HG03196 (cell line): Measurements from ENCODE around the gene SMIM11.

Source experiments
- ATAC-seq: cut with Tn5 transposase; IDR thresholded peaks from one replicate; pipeline ENCODE4 v1.9.1; 2021; ENCODE audit not compliant: unreplicated experiment

SMIM11 gene, protein sequence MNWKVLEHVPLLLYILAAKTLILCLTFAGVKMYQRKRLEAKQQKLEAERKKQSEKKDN

DNA sequence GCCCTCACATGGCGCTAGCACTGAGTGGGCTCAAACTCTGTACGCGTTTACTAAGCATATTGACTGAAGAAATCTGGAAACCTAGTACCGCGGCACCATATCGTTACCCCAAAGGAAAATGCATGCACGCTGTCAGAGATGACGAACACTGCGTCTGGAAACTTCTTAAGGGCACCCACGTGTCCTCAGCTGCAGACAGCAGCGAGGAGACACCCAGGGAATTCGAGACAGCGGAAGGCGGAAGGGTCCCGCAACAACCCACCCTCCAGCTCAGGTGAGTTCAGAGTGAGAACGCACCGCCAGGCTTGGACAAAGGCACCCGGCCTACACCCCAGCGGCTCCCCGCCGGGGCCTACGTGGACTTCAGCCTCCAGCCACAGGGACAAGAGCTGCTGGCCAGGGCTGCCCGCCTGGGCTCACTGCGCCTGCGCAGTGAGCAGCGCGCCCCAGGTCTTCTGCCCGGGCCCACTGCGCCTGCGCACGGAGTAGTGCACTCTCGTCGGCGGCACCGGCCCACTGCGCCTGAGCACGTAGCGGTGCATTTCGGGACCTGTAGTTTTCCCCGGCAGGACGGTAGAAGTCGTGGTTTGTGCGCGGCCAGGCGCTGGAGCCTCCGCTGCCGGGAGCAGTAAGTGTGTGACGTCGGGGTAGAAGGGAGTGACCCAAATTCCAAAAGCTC lies at the start of gene SMIM11:
Gene SMIM11, plus strand, starts transcription at position 568 of the 679 bp plus-strand sequence. CDS start 3,998 bp downstream, outside the sequence.
- peak; percentile 91 for ATAC-seq

DNA sequence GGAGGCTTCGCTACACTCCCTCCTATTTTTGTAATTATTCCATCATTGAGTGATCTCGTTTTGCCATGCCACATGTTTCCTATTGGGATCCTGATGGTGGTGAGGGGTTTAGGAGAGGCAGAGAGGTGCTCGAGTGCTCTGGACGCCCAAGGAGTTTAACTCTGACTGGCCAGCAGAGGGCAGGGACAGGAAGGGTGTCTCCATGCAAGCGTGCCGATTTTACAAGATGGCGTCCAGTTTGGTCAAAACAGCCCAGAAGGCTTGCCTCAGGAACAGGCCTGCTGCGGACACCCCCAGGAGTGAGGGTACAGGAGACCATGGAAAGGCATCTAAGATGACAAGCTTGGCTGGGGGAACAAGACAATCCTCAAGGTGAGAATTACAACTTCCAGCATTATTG lies 45.3 kb upstream of the SMIM11 start:
- no peak for ATAC-seq

DNA sequence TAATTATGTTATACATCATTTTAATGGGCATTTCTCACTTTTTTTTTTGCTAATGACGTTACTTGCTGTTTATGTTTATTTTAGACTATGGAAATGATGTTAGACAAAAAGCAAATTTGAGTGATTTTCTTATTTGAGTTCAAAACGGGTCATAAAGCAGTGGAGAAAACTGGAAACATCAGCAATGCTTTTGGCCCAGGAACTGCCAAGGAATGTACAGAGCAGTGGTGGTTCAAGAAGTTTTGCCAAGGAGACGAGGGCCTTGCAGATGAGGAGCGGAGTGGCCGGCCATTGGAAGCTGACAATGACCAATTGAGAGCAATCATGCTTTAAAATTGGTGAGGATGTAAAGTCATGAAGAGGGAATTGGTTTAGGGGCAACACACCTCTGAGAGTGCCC lies 43.6 kb upstream of the SMIM11 start:
- ATAC-seq, result no peak

DNA sequence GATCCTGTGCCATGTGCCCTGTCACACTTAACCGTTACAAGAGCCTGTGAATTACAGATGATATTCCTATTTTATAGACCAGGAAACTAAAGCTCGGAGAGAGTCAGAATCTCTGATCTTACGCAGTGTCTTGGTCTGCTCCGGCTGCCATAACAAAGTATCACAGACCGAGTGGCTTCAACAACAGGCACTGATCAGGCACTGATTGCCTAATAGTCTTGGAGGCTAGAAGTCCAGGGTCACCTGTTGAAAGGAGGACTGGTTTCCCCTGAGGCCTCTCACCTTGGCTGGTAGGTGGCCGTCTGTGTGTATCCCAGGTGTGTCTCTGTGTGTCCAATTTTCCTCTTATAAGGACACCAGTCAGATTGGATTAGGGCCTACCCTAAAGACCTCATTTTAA lies 43.0 kb upstream of the SMIM11 start:
- no peak for ATAC-seq

DNA sequence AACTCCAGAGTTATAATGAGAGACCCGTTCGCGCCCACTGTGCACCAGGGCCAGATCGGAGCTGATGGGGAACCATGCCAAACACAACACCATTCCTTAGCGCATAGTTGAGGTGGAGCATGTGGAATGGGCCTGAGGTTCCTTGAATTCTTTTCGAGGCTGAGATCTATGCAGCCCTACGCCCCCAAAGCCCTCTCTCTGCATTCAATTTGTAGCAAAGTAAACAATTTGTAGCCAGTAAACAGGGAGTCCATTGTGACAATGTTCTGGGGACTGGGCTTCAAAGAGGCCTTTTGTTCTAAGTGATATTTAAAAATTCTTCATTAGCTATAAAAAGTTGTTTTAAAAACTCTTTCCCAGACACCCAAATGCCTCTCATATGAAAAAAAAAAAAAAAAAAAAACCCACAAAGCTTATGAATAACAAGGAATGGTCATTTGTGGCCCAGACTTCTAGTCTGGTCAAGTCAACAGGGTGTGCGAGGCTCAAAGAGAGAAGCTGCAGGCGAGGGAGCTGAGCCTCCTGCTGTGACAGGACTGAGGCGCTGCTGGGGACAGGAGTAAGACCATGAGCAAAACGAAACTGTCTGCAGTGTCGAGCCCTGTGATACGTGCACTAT lies 42.1 kb upstream of the SMIM11 start:
- ATAC-seq, result no peak

DNA sequence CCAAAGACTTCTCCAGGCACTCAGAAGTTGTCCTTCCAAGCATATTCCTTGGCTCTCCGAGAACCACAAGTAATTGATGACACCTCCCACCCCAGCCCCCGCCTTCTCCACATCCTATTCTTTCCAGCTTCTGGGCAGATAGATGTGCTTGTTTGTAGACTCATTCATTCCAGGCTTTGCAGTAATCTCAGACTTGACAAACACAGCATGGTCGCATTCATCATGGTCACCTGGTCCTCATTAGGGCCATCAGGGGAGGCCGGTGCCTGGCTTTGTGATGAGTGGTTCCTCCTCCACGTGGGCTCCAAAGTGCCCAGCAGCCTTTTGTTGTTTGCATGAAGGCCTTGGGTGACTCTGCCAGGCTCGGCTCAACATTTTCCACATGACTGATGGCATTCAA lies 40.0 kb upstream of the SMIM11 start:
- ATAC-seq, result no peak

DNA sequence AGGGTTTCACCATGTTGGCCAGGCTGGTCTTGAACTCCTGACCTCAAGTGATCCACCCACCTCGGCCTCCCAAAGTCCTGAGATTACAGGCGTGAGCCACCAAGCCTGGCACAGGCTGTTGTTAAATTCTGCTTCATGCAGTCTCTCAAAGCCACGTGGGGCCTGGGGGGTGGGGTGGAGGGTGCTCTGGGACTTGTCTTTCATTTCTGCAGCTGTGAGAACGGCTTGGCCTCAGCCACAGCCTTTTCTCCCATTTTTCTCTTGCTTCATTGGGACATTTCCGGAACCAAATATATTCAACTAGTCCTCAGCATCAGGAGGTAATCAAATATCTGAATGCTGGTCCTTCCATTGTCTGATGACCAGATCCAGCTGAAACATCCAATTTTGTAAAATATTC lies 39.1 kb upstream of the SMIM11 start:
- ATAC-seq, result no peak

DNA sequence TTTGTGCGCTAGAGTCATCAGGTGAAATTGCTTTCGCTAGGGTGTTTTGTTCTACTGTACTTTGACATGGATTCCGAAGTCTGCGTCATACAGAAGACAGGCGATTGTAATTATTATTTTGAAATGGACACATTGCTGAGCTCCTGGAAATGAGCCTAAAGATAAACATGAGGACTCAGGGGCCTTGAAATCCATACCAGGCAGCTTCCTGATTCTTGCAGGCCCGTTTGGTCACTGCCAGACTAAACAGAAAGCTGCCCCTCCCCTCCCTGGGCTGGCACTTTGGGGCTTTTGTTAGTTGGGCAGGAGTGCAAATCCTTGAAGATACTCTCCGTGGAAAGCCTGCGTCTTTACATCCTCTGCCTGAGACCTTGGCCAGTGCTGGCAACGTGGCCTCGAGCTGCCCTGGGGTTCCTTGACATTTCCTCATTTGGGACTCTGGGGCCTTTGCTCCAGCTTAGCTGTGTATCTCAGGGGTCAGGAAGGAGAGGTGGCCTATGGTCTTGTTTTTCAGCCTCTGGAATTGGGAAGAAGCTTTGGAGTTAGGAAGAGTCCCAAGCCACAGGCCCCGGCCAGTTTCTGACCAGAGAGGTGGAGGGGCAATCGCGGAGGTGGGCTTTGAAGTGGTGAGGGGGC lies 38.4 kb upstream of the SMIM11 start:
- no peak for ATAC-seq

DNA sequence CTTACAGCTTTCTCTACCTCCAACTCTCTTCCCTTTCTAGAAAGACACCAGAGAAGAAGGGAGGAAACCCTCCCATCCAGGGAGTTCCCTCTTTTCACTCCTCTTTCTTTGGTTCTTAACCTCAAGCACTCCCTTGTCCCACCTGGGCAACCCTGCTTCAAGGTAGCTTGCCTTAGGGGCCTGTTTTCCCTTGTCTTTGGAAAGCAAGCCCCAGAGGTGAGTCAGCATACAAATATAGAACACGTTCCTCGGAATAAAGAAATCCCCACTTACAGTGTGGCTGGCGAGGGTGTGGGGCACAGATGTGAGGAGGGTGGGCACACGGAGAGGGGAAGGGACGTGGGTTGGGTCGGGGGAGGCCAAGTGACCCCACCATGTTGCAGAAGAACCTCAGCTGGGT lies 37.6 kb upstream of the SMIM11 start:
- no peak for ATAC-seq

DNA sequence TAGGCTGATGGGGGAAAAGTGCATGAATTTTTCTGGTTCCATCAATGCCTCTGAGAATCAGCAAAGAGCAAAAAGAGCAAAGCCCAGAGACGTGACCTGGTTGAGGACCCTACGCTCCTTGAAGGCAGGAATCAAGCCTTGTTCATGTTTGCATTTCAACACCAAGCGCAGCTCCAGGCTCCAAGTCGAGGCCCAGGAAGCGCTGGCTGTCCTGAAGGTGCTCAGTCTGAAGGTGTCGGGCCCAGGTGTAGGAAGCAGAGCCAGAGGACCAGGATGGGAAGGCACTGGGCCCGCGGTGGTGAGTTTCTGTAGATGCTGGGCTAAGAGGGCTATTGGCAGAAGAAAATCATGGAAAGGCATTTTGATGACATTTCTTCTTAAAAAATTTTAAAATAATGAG lies 37.1 kb upstream of the SMIM11 start:
- ATAC-seq, result no peak

DNA sequence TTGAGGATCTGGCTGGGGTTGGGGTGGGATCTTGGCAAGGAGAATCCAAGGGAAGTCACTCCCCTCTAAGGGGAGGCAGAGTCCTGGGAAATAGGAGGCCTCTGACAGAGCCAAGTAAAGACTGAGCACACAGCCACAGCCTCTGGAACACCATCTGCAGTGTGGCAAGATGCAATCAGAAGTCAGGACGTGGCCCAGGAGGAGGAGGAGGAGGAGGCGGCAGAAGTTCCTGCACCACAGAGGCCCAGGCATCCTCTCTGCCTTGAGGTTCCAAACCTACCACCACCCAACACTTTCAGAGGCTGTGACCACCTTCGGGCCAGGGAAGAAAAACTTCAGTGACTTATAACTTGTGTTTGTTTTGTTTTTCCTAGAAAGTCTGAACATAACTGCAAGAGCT lies 35.2 kb upstream of the SMIM11 start:
- no peak for ATAC-seq

DNA sequence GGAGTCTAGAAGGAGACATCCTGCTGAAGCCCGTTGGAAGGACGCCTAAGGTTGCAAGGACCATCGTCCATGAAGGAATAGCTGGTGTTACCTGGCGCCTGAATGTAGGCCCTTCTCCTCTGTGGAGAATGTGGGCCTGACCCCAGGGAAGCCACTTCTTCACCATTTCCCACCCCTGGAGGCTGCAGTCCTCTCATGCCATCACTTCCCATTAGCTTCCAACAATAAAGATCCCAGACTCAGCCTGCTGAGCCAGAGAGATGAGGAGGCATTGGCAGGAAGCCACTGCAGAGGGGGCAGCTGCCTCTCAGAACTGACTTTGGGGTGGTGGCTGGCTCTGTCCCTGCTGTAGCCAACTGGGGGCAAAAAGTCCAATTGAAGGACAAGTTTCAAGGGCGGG lies 32.8 kb upstream of the SMIM11 start:
- no peak for ATAC-seq

DNA sequence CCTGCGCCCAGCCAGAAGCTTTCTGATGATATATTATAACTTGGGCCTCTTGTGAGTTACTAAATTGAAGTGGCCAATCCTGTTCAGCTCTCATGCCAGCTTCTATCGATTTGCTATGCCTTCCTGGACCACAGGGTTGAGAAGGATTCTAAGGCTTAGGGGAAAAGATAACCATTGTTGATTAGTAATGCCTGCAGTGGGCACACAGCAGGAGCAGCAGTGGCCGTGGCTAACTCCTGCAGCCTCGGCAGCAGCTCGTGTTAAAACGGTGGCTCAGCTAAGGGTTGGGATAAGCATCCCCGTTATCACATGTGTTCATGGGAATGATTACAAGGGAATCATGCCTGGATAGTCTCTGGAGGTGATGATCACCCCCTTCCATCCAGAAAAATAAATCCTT lies 32.0 kb upstream of the SMIM11 start:
- no peak for ATAC-seq

DNA sequence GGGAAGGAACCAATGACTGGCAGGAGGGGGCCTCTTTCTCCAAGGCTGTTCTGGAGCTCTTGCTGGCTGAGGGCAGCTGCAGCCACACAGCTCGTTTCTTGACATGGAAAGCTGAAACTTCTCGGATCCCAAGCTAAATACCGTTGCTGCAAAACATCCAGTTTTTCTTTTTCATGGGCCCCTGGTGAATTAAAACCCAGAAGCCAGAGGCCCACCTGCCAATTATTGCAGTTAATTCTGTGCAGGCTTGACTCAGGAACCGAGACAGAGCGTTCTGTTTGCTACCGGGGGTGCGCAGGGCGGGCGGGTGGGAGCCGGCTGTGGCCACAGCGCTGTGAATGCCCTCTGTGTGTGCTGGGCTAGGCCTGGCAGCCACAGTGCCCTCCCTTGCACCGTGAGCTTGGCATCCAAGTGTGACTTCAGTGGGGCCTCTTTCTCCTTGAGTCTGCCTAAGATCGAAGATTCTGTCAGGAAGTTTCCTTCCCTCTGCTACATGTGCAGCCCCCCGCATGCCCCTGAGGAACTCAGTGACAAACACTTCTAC lies 31.4 kb upstream of the SMIM11 start:
- no peak for ATAC-seq

DNA sequence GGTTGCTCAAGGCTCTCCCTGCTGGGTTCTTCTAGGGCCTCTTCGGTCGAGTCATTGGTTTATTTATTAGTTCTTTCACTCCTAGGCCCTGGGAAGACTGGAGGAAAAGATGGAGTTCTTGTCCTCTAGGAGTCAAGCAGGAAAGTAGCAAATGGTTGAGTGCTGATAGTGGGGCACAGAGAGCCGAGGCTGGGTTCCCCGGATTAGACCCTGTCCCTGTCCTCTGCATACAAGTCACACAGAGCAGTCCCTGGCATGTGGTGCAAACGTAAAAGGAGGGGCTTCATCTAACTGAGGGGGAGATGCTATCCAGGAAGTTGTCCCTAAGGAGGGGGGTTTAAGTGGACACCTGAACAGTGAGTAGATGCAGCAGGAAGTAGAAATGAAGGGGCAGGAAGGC lies 30.7 kb upstream of the SMIM11 start:
- no peak for ATAC-seq

DNA sequence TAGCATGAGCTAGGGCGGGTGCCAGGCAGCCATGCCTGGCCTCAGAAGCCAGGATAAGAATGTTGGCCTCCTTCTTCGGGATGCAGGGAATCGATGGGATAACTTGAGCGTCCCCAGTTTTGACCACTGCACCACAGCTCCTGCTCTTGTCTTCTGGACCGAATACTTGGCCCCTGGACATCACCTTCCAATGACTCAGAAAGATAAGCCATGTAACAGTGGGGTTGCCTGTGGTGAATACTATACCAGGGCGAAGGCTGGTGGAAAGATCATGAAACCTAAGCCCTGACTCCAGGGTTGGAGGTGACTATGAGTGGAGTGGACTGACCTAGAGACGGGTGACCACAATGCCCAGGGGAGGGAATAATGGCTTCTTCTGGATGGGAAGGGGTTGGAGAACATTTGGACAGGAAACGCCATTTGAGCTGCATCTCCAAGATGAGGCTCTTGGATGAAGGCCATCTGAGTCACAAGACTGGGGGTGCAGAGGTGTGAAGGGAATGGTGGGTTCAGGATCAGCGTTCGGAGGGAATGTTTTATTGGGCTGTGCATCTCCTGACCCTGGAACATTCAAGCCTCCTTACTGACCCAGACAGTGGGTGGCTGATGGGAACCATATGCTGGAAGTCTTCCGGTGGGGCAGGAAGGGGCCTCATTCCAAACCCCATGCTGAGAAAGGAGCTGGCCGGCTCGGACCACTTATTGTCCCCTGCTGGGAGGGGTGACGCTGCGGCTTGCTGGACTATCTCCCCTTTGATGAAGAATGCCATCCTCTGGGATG lies 30.0 kb upstream of the SMIM11 start:
- ATAC-seq, result no peak

DNA sequence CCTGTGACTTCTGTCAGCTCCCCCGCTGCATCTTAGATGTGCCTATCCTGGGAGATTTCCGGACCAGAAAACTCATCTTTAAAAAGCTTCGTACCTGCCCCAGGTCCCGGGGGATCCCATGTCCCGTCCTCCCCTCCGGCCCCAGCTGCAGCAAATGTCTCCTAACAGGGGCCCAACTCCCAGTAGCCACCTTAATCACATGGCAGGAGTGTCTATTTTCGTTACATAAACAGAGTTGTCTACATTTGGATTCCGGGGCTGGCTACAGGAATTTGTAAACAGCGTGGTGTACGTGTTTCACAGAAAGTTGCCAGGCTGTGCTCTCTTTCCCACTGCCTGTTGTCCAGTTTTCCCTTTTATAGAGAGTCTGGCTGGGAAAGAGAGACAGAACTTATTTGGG lies 29.4 kb upstream of the SMIM11 start:
- ATAC-seq, result no peak

DNA sequence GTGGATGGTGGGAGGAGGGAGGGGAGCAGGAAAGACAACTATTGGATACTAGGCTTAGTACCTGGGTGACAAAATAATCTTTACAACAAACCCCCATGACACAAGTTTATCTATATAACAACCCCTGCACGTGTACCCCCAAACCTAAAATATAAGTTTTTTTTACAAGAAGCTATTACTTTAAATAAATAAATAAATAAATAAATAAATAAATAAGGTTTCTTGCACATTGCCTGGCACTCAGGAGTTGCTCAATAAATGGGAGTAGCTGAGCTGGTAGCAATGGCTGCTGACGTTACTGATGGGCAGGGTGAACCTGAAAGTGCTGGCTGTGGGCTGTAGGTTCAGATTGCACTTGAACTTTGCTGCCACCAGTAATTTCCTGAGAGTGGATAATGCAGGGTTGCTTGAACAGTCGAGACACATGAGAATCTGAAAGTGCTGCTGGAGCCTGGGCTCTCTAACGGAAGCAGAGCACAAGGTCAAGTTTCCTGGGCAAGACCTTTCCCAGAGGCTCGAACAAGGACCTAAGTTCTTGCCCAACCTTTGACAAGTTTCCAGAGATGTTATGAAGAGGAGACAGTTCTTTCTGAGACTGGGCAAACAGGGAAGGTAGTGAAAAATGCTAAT lies 26.3 kb upstream of the SMIM11 start:
- ATAC-seq, result no peak

DNA sequence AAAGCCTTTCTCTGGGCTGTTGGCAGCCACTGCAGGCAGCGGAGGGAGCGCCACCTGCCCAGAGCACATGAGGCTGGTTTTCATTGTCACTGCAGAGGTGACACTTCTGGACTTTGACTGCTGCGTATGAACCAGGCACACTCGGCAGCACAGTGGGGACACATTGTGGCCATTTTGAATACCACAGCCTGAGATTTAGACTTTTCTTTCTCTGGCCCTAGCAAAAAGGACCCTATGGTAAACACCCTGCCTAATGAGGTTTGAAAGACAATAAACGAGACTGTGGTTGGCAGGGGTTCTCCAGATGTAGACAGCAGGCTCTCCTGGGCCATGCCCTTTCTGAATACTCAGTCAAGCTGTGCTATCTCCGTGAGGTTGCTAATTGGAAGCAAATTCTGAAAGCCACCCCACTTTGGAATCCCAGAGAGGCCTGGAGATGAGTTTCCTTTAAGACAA lies 23.5 kb upstream of the SMIM11 start:
- ATAC-seq, result peak; percentile 79

DNA sequence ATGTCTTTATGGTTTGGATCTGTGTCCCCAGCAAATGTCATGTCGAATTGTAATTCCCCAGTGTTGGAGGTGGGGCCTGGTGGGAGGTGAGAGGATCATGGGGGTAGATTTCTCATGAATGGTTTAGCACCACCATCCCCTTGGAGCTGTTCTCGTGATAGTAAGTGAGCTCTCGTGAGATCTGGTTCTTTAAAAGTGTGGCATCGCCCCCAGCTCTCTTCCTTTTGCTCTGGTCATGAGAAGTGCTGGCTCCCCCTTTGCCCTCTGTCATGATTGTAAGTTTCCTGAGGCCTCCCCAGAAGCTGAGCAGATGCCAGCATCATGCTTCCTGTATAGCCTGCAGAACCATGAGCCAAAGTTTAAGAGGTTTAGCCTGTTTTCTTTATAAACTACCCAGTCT lies 22.8 kb upstream of the SMIM11 start:
- no peak for ATAC-seq

DNA sequence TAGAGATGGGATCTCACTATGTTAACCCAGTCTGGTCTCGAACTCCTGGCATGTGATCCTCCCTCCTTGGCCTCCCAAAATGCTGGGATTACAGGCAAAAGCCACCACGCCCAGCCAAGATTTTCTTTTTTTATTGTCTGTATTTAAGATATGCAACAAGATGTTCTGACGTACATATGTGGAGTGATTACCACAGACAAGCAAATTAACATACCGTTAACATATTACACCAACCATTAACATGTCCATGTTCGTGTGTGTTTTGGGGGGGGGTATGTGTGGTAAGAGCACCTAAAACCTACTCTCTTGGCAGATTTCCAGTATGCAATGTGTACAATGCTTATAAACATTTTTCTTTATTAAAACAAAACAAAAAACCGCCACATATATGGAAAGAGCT lies 22.1 kb upstream of the SMIM11 start:
- ATAC-seq, result no peak
